IMR-90 (cell line): Measurements from ENCODE around the gene CNTN5. TPM values are rescaled to one million over a fixed set of nuclear protein-coding genes. Genes with fewer than 3 reads are reported as not detected.

ENCODE experiments used
- ATAC-seq: fragments of 200-7000 bp; cut with Tn5 transposase; 2 replicates; pipeline ENCODE4 v1.9.1; 2020; ENCODE audit warnings: low read depth, mild to moderate bottlenecking, moderate library complexity
- BruUV-seq: library from RNA; stranded (reverse); fragments of 400-500 nt; replicated peaks from 2 replicates; lab custom pipeline; 2021; lab: Mats Ljungman, UMichigan
- CTCF ChIA-PET: fragments of 300-600 bp; formaldehyde crosslinking; extraction: SDS; loops from one replicate; lab custom pipeline; 2021; ENCODE audit warnings: antibody characterized with exemption; lab: Yijun Ruan, JAX
- POLR2A ChIA-PET: fragments of 300-600 bp; sonication (Branson Sonifier 250); formaldehyde crosslinking; loops from one replicate; lab custom pipeline; 2022; ENCODE audit warnings: antibody characterized with exemption; ENCODE audit not compliant: unreplicated experiment; lab: Charles Lee
- DNase-seq: peaks from one replicate; pipeline ENCODE4 v3.0.0; 2013
- H2AFZ ChIP-seq: replicated peaks from 2 replicates; pipeline ENCODE3; 2013; ENCODE audit warnings: low read length, mild to moderate bottlenecking; ENCODE audit not compliant: poor library complexity
- H2AK5ac ChIP-seq: 2 replicates; pipeline ENCODE4 v1.6.1; 2013; ENCODE audit warnings: low read depth, low read length, inconsistent platforms
- H2AK9ac ChIP-seq: replicated peaks from 2 replicates; pipeline ENCODE3; 2013; ENCODE audit warnings: mild to moderate bottlenecking, low read depth, low read length, moderate library complexity; ENCODE audit not compliant: poor library complexity
- H2BK120ac ChIP-seq: 2 replicates; pipeline ENCODE4 v1.6.1; 2013; ENCODE audit warnings: low read depth, low read length, inconsistent platforms
- H2BK15ac ChIP-seq: 3 replicates; pipeline ENCODE4 v1.6.1; 2013; ENCODE audit warnings: low read depth, low read length, inconsistent platforms
- H2BK20ac ChIP-seq: 2 replicates; pipeline ENCODE4 v1.6.1; 2013; ENCODE audit warnings: low read depth, mild to moderate bottlenecking, inconsistent platforms, low read length, moderate library complexity
- H2BK5ac ChIP-seq: 2 replicates; pipeline ENCODE4 v1.6.1; 2013; ENCODE audit warnings: mild to moderate bottlenecking, low read depth, low read length, inconsistent platforms; ENCODE audit not compliant: poor library complexity, severe bottlenecking
- H3K14ac ChIP-seq: replicated peaks from 2 replicates; pipeline ENCODE4 v1.6.1; 2013; ENCODE audit warnings: low read depth, low read length, inconsistent platforms
- H3K18ac ChIP-seq: 2 replicates; pipeline ENCODE4 v1.6.1; 2013; ENCODE audit warnings: low read depth, low read length, control low read depth
- H3K23ac ChIP-seq: 2 replicates; pipeline ENCODE4 v1.6.1; 2013; ENCODE audit warnings: low read depth, low read length, inconsistent platforms
- H3K27ac ChIP-seq: 2 replicates; pipeline ENCODE4 v1.5.1; 2013; ENCODE audit warnings: mild to moderate bottlenecking, control low read depth, low read length; ENCODE audit not compliant: insufficient read depth
- H3K27me3 ChIP-seq: 2 replicates; pipeline ENCODE4 v1.6.1; 2013; ENCODE audit warnings: low read length; ENCODE audit not compliant: control insufficient read depth, insufficient read depth
- H3K36me3 ChIP-seq: 2 replicates; pipeline ENCODE4 v1.6.1; 2013; ENCODE audit warnings: low read length, mixed read lengths; ENCODE audit not compliant: control insufficient read depth, insufficient read depth
- H3K4ac ChIP-seq: 2 replicates; pipeline ENCODE4 v1.6.1; 2013; ENCODE audit warnings: low read depth, low read length, inconsistent platforms
- H3K4me1 ChIP-seq: 2 replicates; pipeline ENCODE4 v1.6.1; 2013; ENCODE audit warnings: low read length, mixed read lengths; ENCODE audit not compliant: control insufficient read depth, insufficient read depth
- H3K4me2 ChIP-seq: 2 replicates; pipeline ENCODE4 v1.6.1; 2013; ENCODE audit warnings: low read depth, mild to moderate bottlenecking, control low read depth, low read length, moderate library complexity
- H3K4me3 ChIP-seq: 2 replicates; pipeline ENCODE4 v1.5.1; 2013; ENCODE audit warnings: low read depth, mild to moderate bottlenecking, control low read depth, low read length, moderate library complexity; ENCODE audit not compliant: insufficient read depth
- H3K56ac ChIP-seq: 2 replicates; pipeline ENCODE4 v1.6.1; 2013; ENCODE audit warnings: low read length, inconsistent platforms; ENCODE audit not compliant: insufficient read depth; ENCODE audit errors: extremely low read depth
- H3K79me1 ChIP-seq, 2 experiments: 2 replicates each; pipeline ENCODE4 v1.6.1; 2013; ENCODE audit warnings: low read length in 2 of 2, inconsistent platforms in 1 of 2, low read depth in 1 of 2
- H3K9ac ChIP-seq: 2 replicates; pipeline ENCODE4 v1.6.1; 2013; ENCODE audit warnings: low read depth, low read length, control low read depth
- H3K9me1 ChIP-seq: 2 replicates; pipeline ENCODE4 v1.6.1; 2013; ENCODE audit warnings: low read length, inconsistent platforms; ENCODE audit not compliant: insufficient read depth
- H3K9me3 ChIP-seq: 2 replicates; pipeline ENCODE4 v1.6.1; 2013; ENCODE audit warnings: low read length; ENCODE audit not compliant: control insufficient read depth, insufficient read depth
- H4K20me1 ChIP-seq: 2 replicates; pipeline ENCODE4 v1.6.1; 2013; ENCODE audit warnings: low read length, inconsistent platforms; ENCODE audit not compliant: insufficient read depth
- H4K5ac ChIP-seq: 2 replicates; pipeline ENCODE4 v1.6.1; 2013; ENCODE audit warnings: mild to moderate bottlenecking, low read depth, low read length, control low read depth
- H4K8ac ChIP-seq, 2 experiments: 2 replicates each; pipeline ENCODE4 v1.6.1; 2013; ENCODE audit warnings: low read depth in 2 of 2, low read length in 2 of 2, control low read depth in 1 of 2, inconsistent platforms in 1 of 2
- H4K91ac ChIP-seq: 2 replicates; pipeline ENCODE4 v1.6.1; 2013; ENCODE audit warnings: low read depth, low read length, inconsistent platforms; ENCODE audit not compliant: insufficient read depth
- BHLHE40 ChIP-seq: fragments of 150-350 bp; IDR thresholded peaks from 2 replicates; pipeline ENCODE4 v1.6.1; 2016; ENCODE audit warnings: mild to moderate bottlenecking, low read depth, low read length
- CEBPB ChIP-seq: IDR thresholded peaks from 2 replicates; pipeline ENCODE4 v1.6.1; 2012; ENCODE audit warnings: low read depth, low read length, improper control_type of control experiment
- CHD1 ChIP-seq: IDR thresholded peaks from 2 replicates; pipeline ENCODE4 v1.6.1; 2012; ENCODE audit warnings: low read depth, low read length, improper control_type of control experiment
- FOS ChIP-seq: fragments of 150-350 bp; IDR thresholded peaks from 2 replicates; pipeline ENCODE4 v1.6.1; 2016; ENCODE audit warnings: low read depth, low read length
- MAFK ChIP-seq: IDR thresholded peaks from 2 replicates; pipeline ENCODE4 v1.6.1; 2012; ENCODE audit warnings: low read depth, low read length, improper control_type of control experiment
- MAZ ChIP-seq: IDR thresholded peaks from 2 replicates; pipeline ENCODE4 v1.6.1; 2012; ENCODE audit warnings: low read depth, mild to moderate bottlenecking, low read length, improper control_type of control experiment, moderate library complexity, borderline replicate concordance
- MXI1 ChIP-seq: IDR thresholded peaks from 2 replicates; pipeline ENCODE4 v1.6.1; 2012; ENCODE audit warnings: low read depth, mild to moderate bottlenecking, low read length, moderate library complexity, borderline replicate concordance
- NFE2L2 ChIP-seq: fragments of 150-350 bp; IDR thresholded peaks from 2 replicates; pipeline ENCODE4 v1.6.1; 2016; ENCODE audit warnings: low read depth, mild to moderate bottlenecking, low read length
- POLR2A ChIP-seq: IDR thresholded peaks from 2 replicates; pipeline ENCODE4 v1.6.1; 2012; ENCODE audit warnings: mild to moderate bottlenecking, low read depth, low read length
- RAD21 ChIP-seq: IDR thresholded peaks from 2 replicates; pipeline ENCODE4 v1.6.1; 2012; ENCODE audit warnings: low read length, improper control_type of control experiment
- RCOR1 ChIP-seq: IDR thresholded peaks from 2 replicates; pipeline ENCODE4 v1.6.1; 2012; ENCODE audit warnings: mild to moderate bottlenecking, low read length, improper control_type of control experiment; ENCODE audit not compliant: insufficient replicate concordance
- RFX5 ChIP-seq: IDR thresholded peaks from 2 replicates; pipeline ENCODE4 v1.8.0; 2012; ENCODE audit warnings: low read depth, mild to moderate bottlenecking, low read length, moderate library complexity
- SMC3 ChIP-seq: fragments of 150-350 bp; IDR thresholded peaks from 2 replicates; pipeline ENCODE4 v1.6.1; 2016; ENCODE audit warnings: low read depth, mild to moderate bottlenecking, antibody characterized with exemption, low read length, moderate library complexity
- WGBS, 2 experiments: methylation state at CpG; one replicate each; pipeline versions ENCODE4 v1.1.5 to v1.1.7; 2013; ENCODE audit warnings: missing lambda C conversion rate in 2 of 2; ENCODE audit not compliant: insufficient read length in 1 of 2; ENCODE audit errors: extremely low coverage in 2 of 2; 5-methylcytosine and 5-hydroxymethylcytosine counted together
- dilution Hi-C: fragments of 300-500 bp; cut with HindIII; formaldehyde crosslinking; loops from one replicate; pipeline ENCODE4 v1.14.3; 2018; ENCODE audit warnings: low sequenced_read_pairs; ENCODE audit not compliant: unreplicated experiment
- in situ Hi-C: fragments of 300-500 bp; cut with MboI; formaldehyde crosslinking; loops from 3 replicates; pipeline ENCODE4 v1.14.3; 2019; ENCODE audit warnings: low sequenced_read_pairs, inconsistent platforms, mixed read lengths
- intact Hi-C: fragments of 100-400 bp; cut with micrococcal nuclease; formaldehyde crosslinking; loops from 2 replicates; pipeline ENCODE4 v1.10.0; 2022
- polyA plus RNA-seq, 3 experiments: library from polyadenylated mRNA; depleted of rRNA; stranded (reverse); fragments of >200 nt; gene quantifications; 2 replicates each; pipeline ENCODE4 v1.2.3, GENCODE V29; 2012; ENCODE audit warnings: low replicate concordance in 1 of 3
- total RNA-seq: library from RNA; depleted of rRNA; stranded (reverse); fragments of >200 nt; gene quantifications from 2 replicates; pipeline ENCODE4 v1.2.3, GENCODE V29; 2012
- TF ChIP-seq, protein P1 (sequence below): fragments of 150-350 bp; IDR thresholded peaks from 2 replicates; pipeline ENCODE4 v1.6.1; 2017; ENCODE audit warnings: mild to moderate bottlenecking, antibody characterized with exemption, low read length, low read depth
- TF ChIP-seq, protein P2 (sequence below): fragments of 150-350 bp; IDR thresholded peaks from 2 replicates; pipeline ENCODE4 v1.6.1; 2016; ENCODE audit warnings: low read depth, mild to moderate bottlenecking, low read length, moderate library complexity, borderline replicate concordance
- TF ChIP-seq, protein P3 (sequence below): conservative IDR thresholded peaks from 2 replicates; pipeline ENCODE4 v1.5.1; 2012; ENCODE audit warnings: mild to moderate bottlenecking, low read depth, low read length, improper control_type of control experiment

The CNTN5 gene
- total and polyA plus RNA-seq, 2 of the 4 experiments (the other 2 are of a cell fraction) = not detected

DNA sequence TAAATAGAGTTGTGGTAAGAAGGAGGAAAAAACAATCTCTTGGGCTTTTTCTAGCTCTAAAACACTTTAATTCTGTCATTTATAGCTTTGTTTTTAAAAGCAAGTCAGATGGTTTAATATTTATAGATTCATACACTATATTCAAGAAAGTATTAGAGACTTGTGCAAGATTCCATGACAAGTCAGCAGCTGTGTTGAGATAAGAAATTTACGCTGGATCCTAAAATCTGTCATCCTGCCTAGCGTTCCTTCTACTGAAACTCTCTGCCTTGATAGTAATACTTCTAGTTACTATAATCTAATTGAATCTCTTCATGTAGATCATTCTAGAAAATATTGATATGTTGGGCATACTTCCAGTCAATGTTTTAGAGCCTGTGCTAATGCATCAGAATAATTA lies 721.8 kb downstream of the CNTN5 start:
- TF ChIP-seq FOS (no peak), RCOR1 (no peak), CEBPB (no peak), RFX5 (no peak), MAZ (no peak), NFE2L2 (no peak), RAD21 (no peak), POLR2A (no peak), CHD1 (no peak), SMC3 (no peak), MAFK (no peak), MXI1 (no peak), BHLHE40 (no peak)
- TF ChIP-seq, protein P1, sequence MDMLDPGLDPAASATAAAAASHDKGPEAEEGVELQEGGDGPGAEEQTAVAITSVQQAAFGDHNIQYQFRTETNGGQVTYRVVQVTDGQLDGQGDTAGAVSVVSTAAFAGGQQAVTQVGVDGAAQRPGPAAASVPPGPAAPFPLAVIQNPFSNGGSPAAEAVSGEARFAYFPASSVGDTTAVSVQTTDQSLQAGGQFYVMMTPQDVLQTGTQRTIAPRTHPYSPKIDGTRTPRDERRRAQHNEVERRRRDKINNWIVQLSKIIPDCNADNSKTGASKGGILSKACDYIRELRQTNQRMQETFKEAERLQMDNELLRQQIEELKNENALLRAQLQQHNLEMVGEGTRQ = no peak
- TF ChIP-seq, protein P2, sequence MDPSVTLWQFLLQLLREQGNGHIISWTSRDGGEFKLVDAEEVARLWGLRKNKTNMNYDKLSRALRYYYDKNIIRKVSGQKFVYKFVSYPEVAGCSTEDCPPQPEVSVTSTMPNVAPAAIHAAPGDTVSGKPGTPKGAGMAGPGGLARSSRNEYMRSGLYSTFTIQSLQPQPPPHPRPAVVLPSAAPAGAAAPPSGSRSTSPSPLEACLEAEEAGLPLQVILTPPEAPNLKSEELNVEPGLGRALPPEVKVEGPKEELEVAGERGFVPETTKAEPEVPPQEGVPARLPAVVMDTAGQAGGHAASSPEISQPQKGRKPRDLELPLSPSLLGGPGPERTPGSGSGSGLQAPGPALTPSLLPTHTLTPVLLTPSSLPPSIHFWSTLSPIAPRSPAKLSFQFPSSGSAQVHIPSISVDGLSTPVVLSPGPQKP = no peak
- TF ChIP-seq, protein P3, sequence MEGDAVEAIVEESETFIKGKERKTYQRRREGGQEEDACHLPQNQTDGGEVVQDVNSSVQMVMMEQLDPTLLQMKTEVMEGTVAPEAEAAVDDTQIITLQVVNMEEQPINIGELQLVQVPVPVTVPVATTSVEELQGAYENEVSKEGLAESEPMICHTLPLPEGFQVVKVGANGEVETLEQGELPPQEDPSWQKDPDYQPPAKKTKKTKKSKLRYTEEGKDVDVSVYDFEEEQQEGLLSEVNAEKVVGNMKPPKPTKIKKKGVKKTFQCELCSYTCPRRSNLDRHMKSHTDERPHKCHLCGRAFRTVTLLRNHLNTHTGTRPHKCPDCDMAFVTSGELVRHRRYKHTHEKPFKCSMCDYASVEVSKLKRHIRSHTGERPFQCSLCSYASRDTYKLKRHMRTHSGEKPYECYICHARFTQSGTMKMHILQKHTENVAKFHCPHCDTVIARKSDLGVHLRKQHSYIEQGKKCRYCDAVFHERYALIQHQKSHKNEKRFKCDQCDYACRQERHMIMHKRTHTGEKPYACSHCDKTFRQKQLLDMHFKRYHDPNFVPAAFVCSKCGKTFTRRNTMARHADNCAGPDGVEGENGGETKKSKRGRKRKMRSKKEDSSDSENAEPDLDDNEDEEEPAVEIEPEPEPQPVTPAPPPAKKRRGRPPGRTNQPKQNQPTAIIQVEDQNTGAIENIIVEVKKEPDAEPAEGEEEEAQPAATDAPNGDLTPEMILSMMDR = no peak
- Histone ChIP-seq H3K9ac (no peak overlapping the region), H3K27me3 (no peaks in the 10 kb centered on the region), H3K23ac (no peak overlapping the region), H4K5ac (no peak overlapping the region), H2AK9ac (no peak overlapping the region), H3K9me3 (no peaks in the 10 kb centered on the region), H2AFZ (no peak overlapping the region), H3K36me3 (no peaks in the 10 kb centered on the region), H3K79me1 (no peaks in the 10 kb centered on the region), H4K8ac (no peak overlapping the region), H3K27ac (no peak overlapping the region), H3K4ac (no peak overlapping the region), H3K56ac (no peak overlapping the region), H2BK20ac (no peak overlapping the region), H3K4me2 (no peak overlapping the region), H4K91ac (no peak overlapping the region), H3K4me3 (no peak overlapping the region), H3K18ac (no peak overlapping the region), H2AK5ac (no peak overlapping the region), H2BK15ac (no peak overlapping the region), H2BK5ac (no peak overlapping the region), H2BK120ac (no peak overlapping the region), H3K4me1 (no peaks in the 10 kb centered on the region), H4K20me1 (no peaks in the 10 kb centered on the region), H3K9me1 (no peaks in the 10 kb centered on the region), H3K14ac (no peak overlapping the region)
- no TSS peak for BruUV-seq
- POLR2A ChIA-PET = no interaction called here
- dilution Hi-C loops = no loop called here
- in situ Hi-C loops = no loop called here
- no peak for ATAC-seq
- CTCF ChIA-PET = interaction anchor here (0.8 kb wide), 1 partner anchor 834 kb away, joined by 4 read pairs; no protein-coding TSS in a partner anchor
- intact Hi-C loops = loop anchor here (5.0 kb wide), 1 partner anchor 835 kb away; no protein-coding TSS in a partner anchor
- no CpG with 5 or more reads among the region's 2 CpGs for WGBS, 2 experiments
- DNase-seq = no peak
